HCT116 (cell line): Measurements from ENCODE around the gene DNAAF5. TPM values are rescaled to one million over a fixed set of nuclear protein-coding genes. Genes with fewer than 3 reads are reported as not detected.

Experiments used
- ATAC-seq: fragments of 200-7000 bp; cut with Tn5 transposase; 2 replicates; pipeline ENCODE4 v1.9.1; 2020; ENCODE audit warnings: mild to moderate bottlenecking, moderate library complexity
- BruUV-seq: library from RNA; stranded (reverse); fragments of 400-500 nt; replicated peaks from 2 replicates; lab custom pipeline; 2021; lab: Mats Ljungman, UMichigan
- CTCF ChIA-PET: fragments of 300-600 bp; sonication (Branson Sonifier 250); formaldehyde crosslinking; loops from one replicate; lab custom pipeline; 2021; ENCODE audit warnings: antibody characterized with exemption; lab: Charles Lee
- POLR2A ChIA-PET: fragments of 300-600, 350-600 bp; sonication (Branson Sonifier 250); formaldehyde crosslinking; loops from one replicate; lab custom pipeline; 2021; ENCODE audit warnings: antibody characterized with exemption; lab: Charles Lee
- RAD21 ChIA-PET, 2 experiments: fragments of 300-600 bp; sonication (Branson Sonifier 250); formaldehyde crosslinking; loops; one replicate each; lab custom pipeline; 2023; ENCODE audit warnings: low total read pairs in 2 of 2; ENCODE audit not compliant: uncharacterized antibody in 2 of 2, unreplicated experiment in 2 of 2, low non-redundant PET in 1 of 2; lab: Charles Lee
- DNase-seq: peaks from one replicate; pipeline ENCODE4 v3.0.0-alpha.2; 2010; ENCODE audit warnings: low read depth, low spot score
- H2AFZ ChIP-seq: fragments of 200-600 bp; shearing (Covaris generic), sonication (generic); 2 replicates; pipeline ENCODE4 v1.6.1; 2017; ENCODE audit warnings: low read depth, mixed run types, mixed read lengths, antibody characterized with exemption, low read length; ENCODE audit not compliant: poor library complexity, severe bottlenecking
- H3K27ac ChIP-seq: 2 replicates; pipeline ENCODE4 v1.5.1; 2012; ENCODE audit warnings: low read depth, low read length
- H3K27me3 ChIP-seq: fragments of 200-600 bp; sonication (generic); 2 replicates; pipeline ENCODE4 v1.6.1; 2016; ENCODE audit warnings: mixed run types, low read length, mixed read lengths; ENCODE audit not compliant: insufficient read depth
- H3K36me3 ChIP-seq, 2 experiments: fragments of 200-500 bp in 1 of 2; fragments of 200-600 bp in 1 of 2; sonication (Bioruptor generic) in 1 of 2; sonication (generic) in 1 of 2; 2 replicates each; pipeline versions ENCODE4 v1.5.1 to v1.6.1; 2014 to 2016; ENCODE audit warnings: low read length in 2 of 2, inconsistent platforms in 1 of 2, mixed read lengths in 1 of 2, mixed run types in 1 of 2; ENCODE audit not compliant: insufficient read depth in 2 of 2, control insufficient read depth in 1 of 2
- H3K4me1 ChIP-seq, 2 experiments: fragments of 200-600 bp in 1 of 2; sonication (generic) in 1 of 2; 2 replicates each; pipeline versions ENCODE4 v1.5.1 to v1.6.1; 2012 to 2017; ENCODE audit warnings: low read length in 2 of 2, inconsistent platforms in 1 of 2, mild to moderate bottlenecking in 1 of 2, mixed read lengths in 1 of 2, mixed run types in 1 of 2, moderate library complexity in 1 of 2; ENCODE audit not compliant: insufficient read depth in 2 of 2, control insufficient read depth in 1 of 2
- H3K4me2 ChIP-seq: fragments of 200-600 bp; sonication (generic); 2 replicates; pipeline ENCODE4 v1.6.1; 2017; ENCODE audit warnings: mixed run types, low read length, mixed read lengths
- H3K4me3 ChIP-seq, 2 experiments: fragments of 200-600 bp in 1 of 2; sonication (generic) in 1 of 2; replicated peaks in 1 of 2; 2 replicates each; pipeline ENCODE4 v1.5.1; 2011 to 2016; ENCODE audit warnings: low read length in 2 of 2, control low read depth in 1 of 2, low read depth in 1 of 2, mild to moderate bottlenecking in 1 of 2, mixed read lengths in 1 of 2, mixed run types in 1 of 2
- H3K79me2 ChIP-seq: fragments of 200-600 bp; sonication (generic); 2 replicates; pipeline ENCODE4 v1.6.1; 2017; ENCODE audit warnings: mild to moderate bottlenecking, mixed run types, low read length, moderate library complexity, mixed read lengths; ENCODE audit not compliant: insufficient read depth
- H3K9ac ChIP-seq: fragments of 200-600 bp; sonication (generic); 2 replicates; pipeline ENCODE4 v1.6.1; 2016; ENCODE audit warnings: low read length, mixed read lengths
- H3K9me2 ChIP-seq: fragments of 200-600 bp; sonication (generic), shearing (Covaris generic); 2 replicates; pipeline ENCODE4 v1.6.1; 2017; ENCODE audit warnings: mixed run types, mild to moderate bottlenecking, moderate library complexity; ENCODE audit not compliant: insufficient read depth
- H3K9me3 ChIP-seq, 2 experiments: fragments of 200-500 bp in 1 of 2; fragments of 200-600 bp in 1 of 2; sonication (Bioruptor generic) in 1 of 2; sonication (generic) in 1 of 2; 2 replicates each; pipeline ENCODE4 v1.6.1; 2014 to 2017; ENCODE audit warnings: low read length in 2 of 2, mixed read lengths in 2 of 2, inconsistent platforms in 1 of 2, low read depth in 1 of 2, mild to moderate bottlenecking in 1 of 2, mixed run types in 1 of 2, moderate library complexity in 1 of 2; ENCODE audit not compliant: control insufficient read depth in 1 of 2, insufficient read depth in 1 of 2
- H4K20me1 ChIP-seq: fragments of 200-600 bp; sonication (generic), shearing (Covaris generic); 2 replicates; pipeline ENCODE4 v1.6.1; 2017; ENCODE audit warnings: mixed run types, mild to moderate bottlenecking, moderate library complexity; ENCODE audit not compliant: insufficient read depth
- ATF3 ChIP-seq: IDR thresholded peaks from 2 replicates; pipeline ENCODE4 v1.6.1; 2012
- CBX3 ChIP-seq: IDR thresholded peaks from 2 replicates; pipeline ENCODE4 v1.6.1; 2012; ENCODE audit warnings: low read depth
- CEBPB ChIP-seq: IDR thresholded peaks from 2 replicates; pipeline ENCODE4 v1.6.1; 2012; ENCODE audit warnings: low read depth
- CTCF ChIP-seq, 3 experiments: fragments of 200-600 bp in 1 of 3; sonication (generic) in 1 of 3; IDR thresholded peaks in 2 of 3; conservative IDR thresholded peaks in 1 of 3; 2 replicates each; pipeline ENCODE4 v1.5.1; 2012 to 2017; ENCODE audit warnings: low read depth in 2 of 3, low read length in 2 of 3, antibody characterized with exemption in 1 of 3, borderline replicate concordance in 1 of 3, control low read depth in 1 of 3, mild to moderate bottlenecking in 1 of 3, mixed read lengths in 1 of 3, mixed run types in 1 of 3, moderate library complexity in 1 of 3; ENCODE audit not compliant: insufficient read depth in 1 of 3
- EGR1 ChIP-seq: IDR thresholded peaks from 2 replicates; pipeline ENCODE4 v1.6.1; 2012; ENCODE audit warnings: low read depth
- ELF1 ChIP-seq: IDR thresholded peaks from 2 replicates; pipeline ENCODE4 v1.6.1; 2012; ENCODE audit warnings: low read depth, borderline replicate concordance
- EZH2 ChIP-seq: fragments of 200-600 bp; sonication (generic); IDR thresholded peaks from 2 replicates; pipeline ENCODE4 v1.6.1; 2017; ENCODE audit warnings: antibody characterized with exemption, mixed run types
- EZH2phosphoT487 ChIP-seq: fragments of 200-600 bp; IDR thresholded peaks from 2 replicates; pipeline ENCODE4 v1.6.1; 2018; ENCODE audit warnings: antibody characterized with exemption, borderline replicate concordance
- FOSL1 ChIP-seq: IDR thresholded peaks from 2 replicates; pipeline ENCODE4 v1.6.1; 2012; ENCODE audit warnings: low read depth
- JUND ChIP-seq: IDR thresholded peaks from 2 replicates; pipeline ENCODE4 v1.6.1; 2012
- POLR2A ChIP-seq: IDR thresholded peaks from 2 replicates; pipeline ENCODE4 v1.7.0; 2011; ENCODE audit warnings: borderline replicate concordance; ENCODE audit not compliant: insufficient read depth, insufficient read length; ENCODE audit errors: extremely low read depth
- POLR2AphosphoS5 ChIP-seq: IDR thresholded peaks from 2 replicates; pipeline ENCODE4 v1.6.1; 2011; ENCODE audit warnings: mild to moderate bottlenecking, low read depth, low read length, moderate library complexity
- REST ChIP-seq: IDR thresholded peaks from 2 replicates; pipeline ENCODE4 v1.6.1; 2012; ENCODE audit warnings: low read depth
- SIN3A ChIP-seq: IDR thresholded peaks from 2 replicates; pipeline ENCODE4 v1.6.1; 2012; ENCODE audit warnings: low read depth
- SP1 ChIP-seq: IDR thresholded peaks from 2 replicates; pipeline ENCODE4 v1.6.1; 2012; ENCODE audit warnings: low read depth
- SRF ChIP-seq: IDR thresholded peaks from 2 replicates; pipeline ENCODE4 v1.6.1; 2012; ENCODE audit warnings: low read depth
- YY1 ChIP-seq: IDR thresholded peaks from 2 replicates; pipeline ENCODE4 v1.6.1; 2011; ENCODE audit warnings: low read length, low read depth, moderate library complexity, mild to moderate bottlenecking; ENCODE audit not compliant: insufficient replicate concordance; ENCODE audit errors: extremely low read depth
- ZBTB33 ChIP-seq: IDR thresholded peaks from 2 replicates; pipeline ENCODE4 v1.6.1; 2011; ENCODE audit warnings: mild to moderate bottlenecking, low read length, moderate library complexity; ENCODE audit not compliant: insufficient replicate concordance; ENCODE audit errors: extremely low read depth
- ZFX ChIP-seq: fragments of 450-650 bp; IDR thresholded peaks from 2 replicates; pipeline ENCODE4 v1.6.1; 2017
- intact Hi-C: fragments of 100-400 bp; cut with micrococcal nuclease; formaldehyde crosslinking; loops from 2 replicates; pipeline ENCODE4 v1.10.0; 2022
- total RNA-seq: library from RNA; stranded (reverse); gene quantifications from one replicate; pipeline ENCODE4 v1.2.1, GENCODE V29; 2021; ENCODE audit not compliant: unreplicated experiment
- TF ChIP-seq, protein P1 (sequence below): IDR thresholded peaks from 2 replicates; pipeline ENCODE4 v1.6.1; 2012

DNAAF5 gene
- total RNA-seq, 1 experiment from 2014 or later, result 69.4 TPM

DNA sequence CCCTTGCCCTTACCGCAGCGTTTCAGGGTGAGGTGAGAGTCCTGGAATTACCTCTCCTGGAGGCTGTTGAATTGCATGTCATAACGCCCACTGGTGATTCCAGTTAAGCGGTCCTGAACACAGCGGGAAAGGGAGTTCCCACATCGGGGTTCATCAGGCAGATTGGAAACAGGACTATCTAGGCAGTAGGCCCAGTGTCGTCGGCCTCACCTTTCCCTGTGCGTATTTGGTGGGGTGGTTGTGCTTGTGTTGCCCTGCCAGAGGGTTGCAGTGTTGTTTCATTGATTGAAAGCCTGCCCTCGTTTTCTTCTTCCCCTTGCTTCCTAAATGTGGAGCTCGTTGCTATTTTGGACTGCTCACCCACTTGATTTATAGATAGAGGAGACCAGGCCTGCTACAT, 95.2 kb downstream of the DNAAF5 start:
- ChIA-PET CTCF (interaction anchor here (1.0 kb wide), 1 partner anchor 51 kb away, joined by 3 read pairs; no protein-coding TSS in a partner anchor), POLR2A (interaction anchor here (1.0 kb wide), 1 partner anchor 8 kb away, joined by 5 read pairs; no protein-coding TSS in a partner anchor), RAD21 (no interaction called here)
- H3K79me2 ChIP-seq, result peaks cover 100% of the 10 kb centered on the region
- H2AFZ ChIP-seq, result no peak overlapping the region
- no peak overlapping the region for H3K4me2 ChIP-seq
- no TSS peak for BruUV-seq
- H3K9me2 ChIP-seq, result no peaks in the 10 kb centered on the region
- peaks cover 2 to 17% of the 10 kb centered on the region in 2 experiments; a peak in 2 of 4 replicates for H3K36me3 ChIP-seq
- no peaks in the 10 kb centered on the region for H3K27me3 ChIP-seq
- DNase-seq (no peak), ATAC-seq (no peak)
- H4K20me1 ChIP-seq, result peaks cover 24% of the 10 kb centered on the region; the same call in 1 of the 2 replicates
- TF ChIP-seq REST, result no peak
- no peak for TF ChIP-seq SP1
- no peak for TF ChIP-seq JUND
- no peak for TF ChIP-seq SRF
- TF ChIP-seq CBX3, result no peak
- TF ChIP-seq FOSL1, result no peak
- no peak for TF ChIP-seq ZFX
- TF ChIP-seq, protein P1, sequence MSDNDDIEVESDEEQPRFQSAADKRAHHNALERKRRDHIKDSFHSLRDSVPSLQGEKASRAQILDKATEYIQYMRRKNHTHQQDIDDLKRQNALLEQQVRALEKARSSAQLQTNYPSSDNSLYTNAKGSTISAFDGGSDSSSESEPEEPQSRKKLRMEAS, result no peak
- no peak for TF ChIP-seq CEBPB
- TF ChIP-seq POLR2A, result no peak
- no peak for TF ChIP-seq YY1
- TF ChIP-seq EZH2phosphoT487, result no peak
- no peak for TF ChIP-seq POLR2AphosphoS5
- no peak for TF ChIP-seq EGR1
- TF ChIP-seq SIN3A, result no peak
- no peak for TF ChIP-seq ATF3
- TF ChIP-seq ZBTB33, result no peak
- no peak for TF ChIP-seq ELF1
- no peak for TF ChIP-seq CTCF (IDR thresholded peaks at IDR 0.05 in 2 of 3, conservative IDR thresholded peaks at IDR 0.05 in 1 of 3; ENCODE audit: borderline replicate concordance in 1 of 3, insufficient read depth in 1 of 3, low read depth in 2 of 3, low read length in 2 of 3)
- TF ChIP-seq EZH2, result no peak
- H3K27ac ChIP-seq, result no peak overlapping the region
- H3K9ac ChIP-seq, result no peak overlapping the region
- peaks cover 3 to 25% of the 10 kb centered on the region in 2 experiments; a peak in 3 of 4 replicates for H3K4me1 ChIP-seq
- H3K9me3 ChIP-seq, result no peaks in the 10 kb centered on the region
- no peak overlapping the region for H3K4me3 ChIP-seq
- intact Hi-C loops, result no loop called here
